HG03575 (cell line): ENCODE measurements around the gene NPFF.

Experiments
- ATAC-seq: cut with Tn5 transposase; IDR thresholded peaks from one replicate; pipeline ENCODE4 v1.9.1; 2021; ENCODE audit not compliant: unreplicated experiment, insufficient number of reproducible peaks, low FRiP score; ENCODE audit errors: extremely low read depth

Gene NPFF

DNA sequence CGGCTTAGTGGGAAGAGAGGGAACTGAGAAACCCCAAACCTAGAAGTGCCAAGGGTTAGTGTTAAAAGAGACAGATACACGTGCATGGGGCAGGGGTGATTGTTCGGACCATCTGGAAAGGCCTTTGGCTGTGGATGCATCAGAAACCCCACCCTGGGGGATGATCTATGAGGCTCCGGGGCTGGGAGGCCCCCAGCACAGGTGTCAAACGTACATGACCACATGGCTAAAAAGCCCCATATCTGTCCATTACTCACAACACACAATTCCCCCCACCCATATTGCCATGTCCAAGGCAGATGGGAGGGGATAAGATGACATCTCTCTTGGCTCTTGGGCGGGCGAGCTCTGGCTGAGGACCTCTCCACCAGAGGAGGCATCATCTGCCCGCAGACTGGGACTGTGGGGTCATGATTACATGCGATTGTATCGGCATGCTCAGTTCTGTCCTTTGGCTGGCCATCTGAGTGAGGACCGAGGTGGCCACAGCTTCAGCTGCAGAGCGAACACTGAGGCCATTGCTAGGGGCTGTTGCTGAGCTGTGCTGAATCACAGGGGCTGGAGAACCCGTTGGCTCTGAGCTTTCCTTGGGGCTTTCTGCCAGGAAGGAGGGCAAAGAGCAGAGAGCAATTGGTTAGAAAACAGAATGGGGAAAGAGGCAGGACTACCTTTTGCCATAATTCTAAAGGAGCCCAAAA is 9.6 kb upstream of the NPFF start:
- ATAC-seq, result no peak

DNA sequence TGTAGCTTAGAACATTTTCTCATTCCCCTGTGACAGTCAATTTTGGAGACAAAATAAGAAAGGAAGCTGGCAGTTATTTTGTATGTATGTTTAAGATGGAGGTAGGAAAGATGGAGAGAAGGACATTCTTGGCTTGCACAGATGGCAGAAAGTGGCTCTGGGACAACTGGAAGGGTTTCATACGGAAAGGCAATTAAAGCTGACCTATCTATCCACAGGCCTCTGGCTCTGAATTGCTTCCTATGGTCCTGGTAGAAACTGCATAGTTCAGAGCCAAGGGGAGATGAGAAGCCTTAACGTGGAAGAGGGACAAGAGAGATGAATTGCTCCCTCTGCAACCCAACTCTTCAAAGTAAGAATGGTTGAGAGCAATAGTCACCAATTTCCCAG is 8.0 kb upstream of the NPFF start:
- no peak for ATAC-seq

DNA sequence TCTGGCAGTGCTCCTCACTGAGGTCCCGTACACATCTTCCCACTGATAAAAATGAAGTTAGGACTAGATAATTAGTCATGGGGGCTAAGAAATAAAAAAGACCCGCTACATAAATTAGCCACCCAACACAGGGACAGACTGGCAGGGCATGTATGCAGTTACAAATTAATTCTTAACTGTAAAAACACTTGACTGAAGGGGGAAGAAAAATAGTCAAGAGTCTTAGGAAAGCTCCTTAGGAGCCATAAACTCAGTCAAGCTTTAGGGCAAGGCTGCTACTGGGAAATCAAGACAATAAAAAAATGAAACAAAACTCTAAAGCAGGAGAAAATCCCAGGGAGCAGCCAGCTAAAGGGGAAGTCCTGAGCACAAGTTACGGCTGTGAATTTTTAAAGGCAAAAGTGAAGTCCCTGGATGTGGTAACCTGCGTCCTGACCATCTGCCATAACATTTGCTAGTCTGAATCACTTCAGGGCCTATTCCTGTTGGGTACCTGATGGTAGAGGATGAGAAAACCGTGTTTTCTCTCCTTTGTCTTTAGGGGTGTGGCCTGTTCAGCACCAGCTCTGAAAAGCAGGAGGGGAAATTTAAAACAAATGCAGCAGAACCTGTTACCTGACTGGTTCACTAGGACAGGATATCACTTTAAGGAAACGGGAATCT is 7.5 kb upstream of the NPFF start:
- ATAC-seq, result no peak

DNA sequence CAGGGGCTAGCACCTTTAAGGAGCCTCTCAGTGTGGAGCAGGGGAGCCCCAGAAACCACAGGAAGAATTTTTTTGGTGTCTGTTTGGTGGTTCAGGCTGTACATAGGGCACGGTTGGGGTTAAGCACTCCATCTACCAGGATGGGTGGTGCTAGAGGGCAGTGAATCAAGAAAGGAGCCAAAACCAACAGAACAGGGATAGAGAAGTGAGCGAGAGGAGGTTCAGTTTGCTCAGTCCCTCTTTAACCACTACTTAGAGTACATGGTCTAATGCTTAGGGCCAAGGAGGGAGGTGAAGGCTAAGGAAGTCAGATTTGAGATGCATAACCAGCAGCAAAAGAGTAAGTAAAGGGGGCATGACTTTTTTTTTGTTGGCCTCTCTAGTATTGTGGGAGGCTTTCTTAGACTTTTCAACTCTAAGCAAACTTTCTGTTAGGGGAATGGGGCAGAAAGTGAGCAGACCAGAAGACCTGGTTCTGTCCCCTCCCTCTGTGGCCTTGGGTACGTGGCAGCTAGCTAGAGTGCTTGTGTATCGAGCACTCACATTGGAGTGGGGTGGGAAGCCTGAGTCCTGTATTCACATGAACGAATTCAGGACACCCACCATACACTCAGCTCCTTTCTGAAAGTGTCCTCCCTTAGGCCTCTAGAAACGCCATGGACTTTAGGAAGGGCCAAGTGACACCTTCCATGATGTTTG is 6.6 kb upstream of the NPFF start:
- no peak for ATAC-seq

DNA sequence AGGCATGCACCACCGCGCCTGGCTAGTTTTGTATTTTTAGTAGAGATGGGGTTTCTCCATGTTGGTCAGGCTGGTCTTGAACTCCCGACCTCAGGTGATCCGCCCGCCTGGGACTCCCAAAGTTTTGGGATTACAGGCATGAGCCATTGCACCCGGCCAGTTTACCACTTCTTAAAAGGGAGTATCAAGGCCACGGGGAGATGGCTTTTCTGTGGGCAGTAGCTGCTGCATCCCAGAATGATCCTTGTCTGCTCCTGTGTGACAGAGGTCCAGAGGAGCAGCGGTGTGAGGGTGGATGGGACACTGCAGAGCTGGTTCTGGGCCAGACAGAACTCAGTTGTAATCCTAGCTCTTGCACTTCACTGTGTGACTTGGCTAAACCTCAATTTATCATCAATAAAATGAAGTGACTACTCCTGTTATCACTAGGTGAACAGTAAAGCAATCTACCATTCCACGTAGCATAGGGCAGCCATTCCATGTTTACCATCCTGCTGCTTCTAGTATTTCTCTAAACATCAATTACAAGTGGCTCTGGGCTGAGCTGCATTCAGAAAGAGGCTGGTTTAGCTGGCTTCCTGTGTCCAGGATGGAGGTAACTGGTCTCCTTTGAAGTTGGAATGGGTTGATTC is 3.0 kb upstream of the NPFF start:
- ATAC-seq, result no peak

DNA sequence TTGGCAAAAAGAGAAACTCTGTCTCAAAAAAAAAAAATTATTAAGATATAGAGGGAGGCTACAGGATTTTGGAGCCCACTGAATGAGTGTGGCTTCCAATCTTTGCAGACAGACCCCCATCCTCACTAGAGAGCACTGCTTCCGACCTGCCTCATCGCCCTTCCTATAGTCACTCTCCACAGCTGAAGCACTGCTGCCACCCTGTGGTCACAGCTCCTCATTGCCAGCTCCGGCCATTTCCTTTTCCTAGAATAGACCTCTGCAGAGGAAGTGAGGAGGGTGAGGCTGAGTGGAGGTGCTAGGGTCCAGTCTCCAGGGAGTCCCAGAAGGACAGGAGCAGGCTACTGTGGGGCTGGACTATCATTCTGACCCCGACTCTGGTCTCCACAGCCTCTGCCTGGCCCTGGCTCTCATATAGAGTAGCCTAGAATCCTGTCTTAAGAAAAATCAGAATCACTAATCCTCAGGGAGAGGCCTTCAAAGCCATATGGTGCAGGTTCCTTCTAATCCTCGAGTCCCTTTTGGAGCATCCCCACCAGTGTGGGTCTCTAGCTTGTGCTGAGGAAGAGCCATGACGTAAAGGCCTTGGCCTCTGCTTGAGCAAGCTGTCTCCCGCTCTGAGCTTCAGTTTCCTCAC is 1.4 kb upstream of the NPFF start:
- peak; percentile 47 for ATAC-seq

DNA sequence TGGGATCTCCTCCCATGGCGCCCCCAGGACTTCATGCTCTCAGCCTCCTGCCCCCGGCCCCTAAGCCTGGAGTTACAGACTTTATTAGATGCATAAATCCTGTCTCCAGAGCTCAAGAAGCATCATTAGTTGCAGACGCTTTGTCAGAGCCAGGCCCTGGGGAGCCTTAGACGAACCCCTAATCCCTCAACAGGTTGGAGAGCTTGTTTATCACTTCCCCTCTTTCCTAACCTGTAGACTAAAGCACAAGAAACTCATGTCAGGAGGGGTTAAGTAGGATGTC is 260 bp upstream of the NPFF start:
- ATAC-seq, result no peak

DNA sequence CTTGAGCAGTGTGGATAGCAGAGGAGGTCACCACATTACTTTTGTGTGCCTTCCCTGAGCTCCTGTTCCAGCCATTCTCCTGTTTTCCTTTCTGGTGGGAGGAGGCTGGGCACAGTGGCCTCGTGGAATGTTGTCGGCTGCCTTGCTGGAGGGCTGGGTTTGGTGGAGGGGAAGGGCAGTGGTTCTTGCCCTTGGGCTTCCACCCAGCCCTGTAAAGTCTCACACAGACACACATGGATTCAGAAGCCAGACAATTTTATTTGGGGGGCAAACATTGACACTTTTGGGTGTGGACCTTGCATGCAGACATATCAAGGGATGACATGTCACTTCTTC is 866 bp downstream of the NPFF start:
- ATAC-seq, result no peak

DNA sequence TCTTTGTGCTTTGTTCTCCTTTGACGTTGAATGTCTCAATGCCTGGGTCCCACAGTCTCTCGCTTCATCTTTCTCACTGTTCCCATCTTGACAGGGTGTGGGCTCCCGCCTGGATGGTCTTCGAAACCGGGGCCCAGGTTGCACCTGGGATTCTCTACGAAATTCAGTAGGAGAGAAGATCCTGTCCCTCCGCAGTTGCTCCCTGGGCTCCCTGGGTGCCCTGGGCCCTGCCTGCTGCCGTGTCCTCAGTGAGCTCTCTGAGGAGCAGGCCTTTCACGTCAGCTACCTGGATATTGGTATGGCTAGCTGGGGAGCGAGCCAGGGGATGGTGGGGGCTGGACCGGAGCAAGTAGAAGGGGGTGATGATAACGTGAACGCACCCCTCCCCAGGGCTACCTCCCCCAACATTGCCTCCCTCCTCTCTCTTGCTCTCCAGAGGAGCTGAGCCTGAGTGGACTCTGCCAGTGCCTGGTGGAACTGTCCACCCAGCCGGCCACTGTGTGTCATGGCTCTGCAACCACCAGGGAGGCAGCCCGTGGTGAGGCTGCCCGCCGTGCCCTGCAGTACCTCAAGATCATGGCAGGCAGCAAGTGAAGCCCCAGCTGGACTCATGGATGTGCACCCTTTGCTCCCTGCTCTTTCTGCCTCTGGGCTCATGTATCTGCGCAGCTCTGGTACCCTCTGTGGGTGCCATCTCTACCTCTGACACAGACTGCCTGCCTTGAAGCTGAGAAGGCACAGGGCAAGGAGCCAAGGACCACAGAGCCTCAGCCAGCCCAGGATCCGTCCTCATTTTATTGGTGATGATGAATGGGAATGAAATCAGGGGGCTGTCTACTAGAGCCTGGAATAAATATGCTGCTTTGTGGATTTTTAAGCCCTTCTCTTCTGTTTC is 1.5 kb downstream of the NPFF start:
- no peak for ATAC-seq

DNA sequence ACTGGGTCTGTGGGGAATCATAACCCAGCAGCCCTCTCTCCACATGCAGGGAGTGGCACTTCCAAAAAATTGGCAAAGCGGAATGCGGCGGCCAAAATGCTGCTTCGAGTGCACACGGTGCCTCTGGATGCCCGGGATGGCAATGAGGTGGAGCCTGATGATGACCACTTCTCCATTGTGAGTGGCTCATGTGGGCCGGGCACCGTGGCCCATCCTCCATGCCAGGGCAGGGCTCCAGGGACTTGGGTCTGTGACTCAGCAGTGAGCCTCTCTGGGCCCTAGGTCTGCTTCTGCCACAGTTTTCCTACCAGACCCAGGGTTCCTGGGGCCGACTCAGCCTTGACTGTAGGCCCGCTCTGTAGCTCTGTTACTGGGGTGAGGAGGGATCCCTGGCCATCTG is 2.2 kb downstream of the NPFF start:
- no peak for ATAC-seq

DNA sequence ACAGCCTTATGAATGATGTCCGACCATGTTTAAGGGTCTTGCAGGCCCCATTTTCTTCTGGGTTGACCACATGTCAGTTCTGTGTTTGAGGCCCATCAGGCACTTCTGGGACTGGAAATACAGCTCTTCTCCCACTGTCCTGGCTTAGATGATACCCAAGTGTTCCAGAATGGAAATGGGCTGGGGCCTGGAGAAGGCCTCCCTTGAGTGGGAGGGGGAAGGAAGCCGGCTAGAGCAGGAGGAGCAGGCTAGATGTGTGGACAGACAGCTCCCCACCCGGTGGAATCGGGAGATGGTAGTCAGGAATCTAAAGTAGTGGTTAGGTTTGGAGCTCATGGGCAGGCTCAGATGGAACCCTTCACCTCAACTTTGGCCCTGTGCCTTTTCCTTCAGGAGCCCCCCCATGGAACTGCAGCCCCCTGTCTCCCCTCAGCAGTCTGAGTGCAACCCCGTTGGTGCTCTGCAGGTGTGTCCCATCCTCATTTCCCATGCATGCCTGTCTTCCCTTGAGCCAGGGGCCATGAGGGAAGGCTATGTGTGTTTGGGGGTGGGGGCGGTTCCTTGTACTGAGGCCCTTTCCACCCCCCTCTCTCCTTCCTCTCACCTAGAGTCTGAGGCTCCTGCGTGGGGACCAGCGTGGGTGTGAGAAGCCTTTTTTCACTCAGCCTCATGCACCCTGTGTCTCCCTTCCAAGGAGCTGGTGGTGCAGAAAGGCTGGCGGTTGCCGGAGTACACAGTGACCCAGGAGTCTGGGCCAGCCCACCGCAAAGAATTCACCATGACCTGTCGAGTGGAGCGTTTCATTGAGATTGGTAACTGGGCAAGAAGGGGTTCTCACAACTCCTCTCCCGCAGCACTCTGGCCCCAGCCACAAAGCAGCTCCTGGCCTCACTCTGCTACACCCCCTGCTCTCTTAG is 3.0 kb downstream of the NPFF start:
- ATAC-seq, result no peak

DNA sequence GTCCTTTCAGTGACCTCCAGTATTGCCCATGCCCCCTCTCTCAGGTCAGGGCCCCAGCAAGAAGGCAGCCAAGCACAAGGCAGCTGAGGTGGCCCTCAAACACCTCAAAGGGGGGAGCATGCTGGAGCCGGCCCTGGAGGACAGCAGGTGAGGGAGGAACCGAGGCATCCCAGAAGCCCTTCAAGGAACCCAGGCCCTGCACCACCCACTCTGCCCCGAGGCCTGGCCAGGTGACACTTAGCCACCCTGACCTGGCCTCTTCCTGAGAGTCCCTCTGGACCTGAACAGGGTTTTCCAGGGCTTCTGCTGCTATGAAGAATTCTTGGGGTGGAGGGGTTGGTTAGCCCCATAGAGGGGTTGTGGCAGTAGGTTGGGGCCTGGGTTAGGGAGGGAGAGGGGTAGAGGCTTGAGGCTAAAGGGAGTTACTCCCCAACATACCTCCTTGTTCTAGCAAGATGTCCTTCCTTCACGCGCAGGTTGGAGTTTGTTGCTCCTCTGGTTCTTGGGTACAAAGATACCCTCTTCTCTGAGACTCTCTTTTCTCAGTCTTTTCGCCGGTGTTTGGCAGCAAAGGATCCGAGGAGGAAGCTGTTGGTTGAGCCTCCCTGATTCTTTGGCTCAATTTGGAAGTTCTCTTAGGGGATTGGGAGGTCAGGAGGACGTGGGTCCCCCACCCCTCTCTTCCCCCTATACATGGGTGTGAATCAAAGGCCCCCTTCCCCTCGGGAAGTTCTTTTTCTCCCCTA is 4.1 kb downstream of the NPFF start:
- ATAC-seq, result no peak

DNA sequence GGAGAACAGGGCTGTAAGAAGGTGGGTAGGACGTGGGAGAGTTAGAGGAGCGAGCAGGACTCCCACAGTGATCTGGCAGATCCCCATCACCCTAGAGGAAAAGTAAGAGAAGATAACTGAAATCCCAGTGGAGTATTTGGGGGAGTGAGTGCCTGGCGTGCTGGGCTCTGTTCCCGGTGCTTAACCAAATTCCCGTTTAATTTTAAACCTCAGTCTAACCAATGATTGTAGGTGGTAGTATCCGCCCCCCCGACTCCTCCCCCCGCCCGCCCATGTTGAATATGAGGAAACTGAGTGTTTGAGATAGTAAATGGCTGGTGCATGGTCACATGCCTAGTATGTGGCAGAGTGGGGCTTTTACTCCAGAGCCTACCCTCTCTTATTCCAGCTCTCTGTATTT is 5.0 kb downstream of the NPFF start:
- no peak for ATAC-seq

DNA sequence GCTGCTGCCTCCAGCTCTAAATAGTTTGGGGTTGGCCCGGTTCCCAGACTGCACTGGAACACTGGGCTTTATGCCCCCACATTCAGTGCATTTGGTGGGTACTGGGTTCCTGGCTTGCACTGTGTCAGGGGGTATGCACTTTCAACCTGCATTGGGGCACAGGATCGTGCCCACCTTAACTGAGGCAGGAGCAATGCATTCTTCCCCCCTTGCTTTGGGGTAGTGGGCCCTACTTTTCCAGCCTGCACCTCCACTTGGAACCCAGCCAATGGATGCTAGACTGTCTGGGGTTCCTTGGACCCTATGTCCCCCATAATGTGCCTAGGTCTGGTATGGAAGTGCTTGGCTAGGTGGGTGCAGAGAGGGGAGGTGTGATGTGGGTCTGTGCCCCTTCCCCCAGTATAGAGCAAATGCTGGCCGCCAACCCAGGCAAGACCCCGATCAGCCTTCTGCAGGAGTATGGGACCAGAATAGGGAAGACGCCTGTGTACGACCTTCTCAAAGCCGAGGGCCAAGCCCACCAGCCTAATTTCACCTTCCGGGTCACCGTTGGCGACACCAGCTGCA is 5.6 kb downstream of the NPFF start:
- ATAC-seq, result no peak

DNA sequence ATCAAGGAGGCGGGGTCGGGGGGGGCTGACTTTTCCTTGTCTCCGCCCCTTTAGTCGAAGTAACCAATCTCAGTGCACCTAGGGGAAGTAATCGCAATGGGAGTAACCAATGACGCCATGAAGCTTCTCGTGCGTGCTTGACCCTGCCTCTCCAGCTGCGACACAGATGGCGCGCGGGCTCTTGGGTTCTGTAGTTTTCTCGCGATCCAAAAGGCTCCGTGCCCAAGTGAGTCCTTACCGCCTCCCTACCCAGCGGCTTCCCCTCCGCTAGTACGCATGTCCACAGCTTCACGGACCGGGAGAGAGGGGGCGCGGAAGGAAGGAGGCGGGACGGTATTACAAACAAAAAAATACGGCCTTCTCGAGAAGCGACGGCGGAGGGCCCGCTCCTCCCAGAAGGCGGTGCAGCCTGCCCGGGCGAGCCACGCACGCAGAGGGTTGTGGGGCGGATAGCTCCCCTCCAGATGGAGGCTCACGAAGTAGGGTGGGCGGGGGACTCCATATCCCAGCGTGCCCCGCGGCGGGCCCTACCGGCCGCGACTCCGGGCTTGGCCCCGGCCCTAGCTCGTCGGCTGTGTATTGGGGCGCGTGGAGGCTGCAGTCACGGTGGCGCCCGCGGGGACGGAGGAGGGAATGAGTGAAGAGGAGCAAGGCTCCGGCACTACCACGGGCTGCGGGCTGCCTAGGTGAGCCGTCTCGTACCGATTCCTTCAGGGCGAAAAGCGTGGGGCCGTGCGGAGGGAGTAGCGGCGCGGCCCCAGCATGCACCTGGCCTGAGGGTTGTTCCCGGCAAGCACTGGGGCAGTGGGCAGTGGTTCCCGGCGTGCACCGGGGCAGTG is 6.3 kb downstream of the NPFF start, which contains the start of gene TARBP2:
Gene TARBP2 (plus strand): TSS at position 508 of the 839 bp plus-strand sequence. CDS start 126 bp downstream, at position 634.
- peak; percentile 43 for ATAC-seq

DNA sequence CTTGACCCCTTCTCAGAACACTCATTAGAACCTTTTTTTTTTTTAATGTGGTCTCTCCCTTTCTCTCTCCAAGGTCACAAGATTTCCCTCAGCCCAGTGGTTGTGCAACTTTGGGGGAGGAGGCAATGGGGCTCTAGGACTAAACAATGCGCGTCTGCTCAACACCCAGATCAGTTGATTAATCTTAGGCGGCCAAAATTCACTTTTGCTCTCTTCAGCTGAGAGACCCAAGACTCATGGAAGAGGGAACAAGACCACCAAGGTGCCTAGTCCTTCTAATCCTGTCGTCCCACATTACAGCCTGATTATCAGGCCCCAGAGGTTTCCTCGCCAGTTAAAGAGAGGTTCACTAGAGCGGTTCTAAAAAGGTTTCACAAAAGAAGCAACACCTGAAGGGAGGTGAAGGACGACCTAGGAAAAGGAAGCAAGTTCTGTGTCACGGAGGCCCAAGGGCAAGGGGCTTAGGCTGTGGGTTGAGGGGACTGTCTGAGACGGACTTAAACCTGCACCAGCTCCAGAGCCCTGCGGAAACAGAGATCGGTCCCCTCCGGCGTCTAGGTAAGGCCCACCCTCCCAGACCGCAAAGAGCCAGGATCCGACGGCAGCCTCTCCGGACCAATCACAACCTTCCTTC is 7.0 kb downstream of the NPFF start:
- ATAC-seq, result peak; percentile 36
